ENCODE measurements around the gene ZNF518A.
"Not testable (repeated sequence)": the region's sequence is repeated elsewhere in the genome, so short reads cannot be mapped to it uniquely, and the experiment has no call there.

Gene ZNF518A

DNA sequence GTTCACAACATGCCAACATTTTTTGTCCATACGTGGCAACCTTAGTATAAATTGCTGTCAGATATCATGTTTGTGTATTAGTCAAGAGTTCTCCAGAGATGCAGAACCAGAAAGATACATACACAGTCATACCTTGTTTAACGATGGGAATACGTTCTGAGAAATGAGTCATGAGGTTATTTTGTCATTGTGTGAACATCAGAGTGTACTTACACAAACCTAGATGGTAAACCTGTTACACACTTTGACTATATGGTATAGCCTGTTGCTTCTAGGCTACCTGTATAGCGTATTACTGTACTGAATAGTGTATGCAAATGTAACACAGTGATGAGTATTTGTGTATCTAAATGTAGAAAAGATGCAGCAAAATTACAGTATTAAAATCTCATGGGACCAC is 22.3 kb downstream of the ZNF518A start:
- Histone ChIP-seq H3K36me3 (ENCODE audit: control insufficient read depth, low read depth, low read length) (peaks cover 49% of the 10 kb centered on the region), H3K4me3 (ENCODE audit: low read length) (no peak overlapping the region), H3K27ac (ENCODE audit: low read length) (no peak overlapping the region)

DNA sequence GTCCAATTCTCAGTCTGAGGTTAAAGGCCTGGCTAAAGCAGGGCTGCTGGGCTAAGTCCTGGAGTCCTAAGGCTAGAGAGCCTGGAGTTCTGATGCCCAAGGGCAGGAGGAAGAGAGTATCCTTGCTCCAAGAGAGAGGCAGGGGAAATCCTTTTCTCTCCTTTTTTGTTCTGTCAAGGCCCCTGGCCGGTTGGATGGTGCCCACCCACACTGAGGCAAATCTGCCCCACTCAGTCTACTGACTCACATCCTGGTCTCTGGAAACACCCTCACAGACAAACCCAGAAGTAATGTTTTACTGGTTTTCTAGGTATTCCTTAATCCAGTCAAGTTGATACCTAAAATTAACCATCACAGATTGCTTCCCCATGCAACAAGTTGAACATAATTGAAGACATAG is 23.0 kb downstream of the ZNF518A start:
- H3K4me3 ChIP-seq (ENCODE audit: low read length), result no peak overlapping the region
- H3K36me3 ChIP-seq (ENCODE audit: control insufficient read depth, low read depth, low read length), result peaks cover 56% of the 10 kb centered on the region
- no peaks in the 10 kb centered on the region for H3K9me3 ChIP-seq (ENCODE audit: control insufficient read depth, low read depth, low read length)
- no peak overlapping the region for H3K27ac ChIP-seq (ENCODE audit: low read length)
- H3K4me1 ChIP-seq (ENCODE audit: control insufficient read depth, low read depth, low read length), result no peaks in the 10 kb centered on the region
- no peak overlapping the region for H3K9ac ChIP-seq (ENCODE audit: low read length)
- H3K27me3 ChIP-seq (ENCODE audit: control insufficient read depth, insufficient read depth, low read length), result no peaks in the 10 kb centered on the region

More for the DNA sequence above, 22.3 kb downstream of the ZNF518A start:
- Histone ChIP-seq H3K4me1 (ENCODE audit: control insufficient read depth, low read depth, low read length) (no peaks in the 10 kb centered on the region), H3K9ac (ENCODE audit: low read length) (no peak overlapping the region), H3K9me3 (ENCODE audit: control insufficient read depth, low read depth, low read length) (no peaks in the 10 kb centered on the region), H3K27me3 (ENCODE audit: control insufficient read depth, insufficient read depth, low read length) (no peaks in the 10 kb centered on the region)

DNA sequence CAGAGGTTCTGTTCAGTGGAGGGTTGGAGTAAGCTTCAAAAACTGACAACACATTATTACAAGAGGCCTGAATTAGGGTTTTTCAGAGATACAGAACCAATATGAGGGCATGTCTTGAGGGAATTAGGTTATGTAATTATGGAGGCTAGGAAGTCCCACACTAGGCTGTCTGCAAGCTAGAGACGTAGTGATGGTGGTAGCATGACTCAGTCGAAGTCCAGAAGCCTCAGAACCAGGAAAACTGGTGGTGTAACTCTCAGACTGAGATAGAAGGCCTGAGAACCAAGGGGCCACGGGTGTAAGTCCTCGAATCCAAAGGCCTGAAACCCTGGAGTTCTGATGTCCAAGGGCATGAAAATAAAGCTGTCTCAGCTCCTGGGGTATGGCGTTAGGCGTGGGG is 35.6 kb downstream of the ZNF518A start:
- no peaks in the 10 kb centered on the region for H3K4me1 ChIP-seq (ENCODE audit: control insufficient read depth, low read depth, low read length)
- H3K9ac ChIP-seq (ENCODE audit: low read length), result no peak overlapping the region
- H3K36me3 ChIP-seq (ENCODE audit: control insufficient read depth, low read depth, low read length), result peaks cover 8% of the 10 kb centered on the region
- no peak overlapping the region for H3K4me3 ChIP-seq (ENCODE audit: low read length)
- H3K27ac ChIP-seq (ENCODE audit: low read length), result no peak overlapping the region
- H3K27me3 ChIP-seq (ENCODE audit: control insufficient read depth, insufficient read depth, low read length), result no peaks in the 10 kb centered on the region
- no peaks in the 10 kb centered on the region for H3K9me3 ChIP-seq (ENCODE audit: control insufficient read depth, low read depth, low read length)

DNA sequence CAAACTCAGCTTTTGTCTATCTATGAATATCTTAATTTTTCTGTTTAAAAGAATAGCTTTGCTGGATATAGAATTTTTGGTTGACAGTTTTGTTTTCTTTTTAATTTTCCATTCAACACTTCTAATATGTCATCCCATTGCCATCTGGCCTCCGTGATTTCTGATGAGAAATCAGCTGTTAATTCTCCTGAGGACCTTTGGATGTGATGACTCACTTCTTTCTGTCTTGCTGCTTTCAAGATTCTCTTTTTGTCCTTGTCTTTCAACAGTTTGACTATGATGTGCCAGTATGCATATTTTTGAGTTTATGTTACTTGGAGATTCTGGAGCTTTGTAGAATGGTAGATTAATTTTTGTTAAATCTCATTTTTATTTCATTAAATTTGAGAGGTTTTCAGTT is 38.4 kb downstream of the ZNF518A start:
- no peaks in the 10 kb centered on the region for H3K4me1 ChIP-seq (ENCODE audit: control insufficient read depth, low read depth, low read length)
- no peak overlapping the region for H3K9ac ChIP-seq (ENCODE audit: low read length)
- peaks cover 2% of the 10 kb centered on the region for H3K9me3 ChIP-seq (ENCODE audit: control insufficient read depth, low read depth, low read length)
- H3K4me3 ChIP-seq (ENCODE audit: low read length), result no peak overlapping the region
- H3K36me3 ChIP-seq (ENCODE audit: control insufficient read depth, low read depth, low read length), result no peaks in the 10 kb centered on the region
- H3K27me3 ChIP-seq (ENCODE audit: control insufficient read depth, insufficient read depth, low read length), result no peaks in the 10 kb centered on the region
- no peak overlapping the region for H3K27ac ChIP-seq (ENCODE audit: low read length)

DNA sequence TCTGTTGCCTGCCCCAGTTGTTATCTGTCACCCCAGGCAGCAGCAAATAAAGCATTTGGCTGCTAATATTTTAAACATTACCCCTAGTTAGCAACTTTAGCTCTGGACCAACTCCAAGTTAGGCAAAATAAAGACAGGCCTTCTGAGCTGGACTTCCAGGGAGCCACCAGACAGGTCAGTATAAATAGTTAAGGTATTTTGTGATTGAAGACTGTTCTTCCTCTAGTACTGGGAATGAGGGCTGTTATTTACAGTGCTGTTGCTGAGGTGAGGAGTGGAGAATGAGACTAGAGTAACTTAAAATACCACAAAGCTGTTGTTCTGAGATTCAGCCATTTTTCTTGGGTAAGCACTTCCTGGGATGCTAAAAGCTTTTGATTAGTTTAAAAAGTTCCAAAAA is 40.1 kb downstream of the ZNF518A start:
- H3K9me3 ChIP-seq (ENCODE audit: control insufficient read depth, low read depth, low read length), result peaks cover 3% of the 10 kb centered on the region
- no peaks in the 10 kb centered on the region for H3K27me3 ChIP-seq (ENCODE audit: control insufficient read depth, insufficient read depth, low read length)
- no peak overlapping the region for H3K27ac ChIP-seq (ENCODE audit: low read length)
- no peak overlapping the region for H3K9ac ChIP-seq (ENCODE audit: low read length)
- no peak overlapping the region for H3K4me3 ChIP-seq (ENCODE audit: low read length)
- H3K4me1 ChIP-seq (ENCODE audit: control insufficient read depth, low read depth, low read length), result no peaks in the 10 kb centered on the region
- H3K36me3 ChIP-seq (ENCODE audit: control insufficient read depth, low read depth, low read length), result no peaks in the 10 kb centered on the region

DNA sequence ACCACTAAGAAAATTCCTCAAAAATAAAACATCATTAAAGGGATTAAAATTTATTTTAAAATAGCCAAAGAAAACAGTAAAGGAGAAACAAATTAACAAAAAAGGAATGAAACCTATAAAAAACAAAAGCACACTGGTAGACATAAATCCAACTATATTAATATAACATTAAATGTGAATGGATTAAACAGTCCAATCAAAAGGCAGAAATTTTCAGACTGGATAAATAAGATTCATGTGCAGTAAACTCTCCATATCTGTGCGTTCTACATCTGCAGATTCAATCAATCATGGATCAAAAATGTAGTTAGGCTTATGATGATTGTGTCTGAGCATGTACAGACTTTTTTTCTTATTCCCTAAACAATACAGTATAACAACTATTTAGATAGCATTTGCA is 42.6 kb downstream of the ZNF518A start:
- Histone ChIP-seq H3K27me3 (ENCODE audit: control insufficient read depth, insufficient read depth, low read length) (no peaks in the 10 kb centered on the region), H3K9me3 (ENCODE audit: control insufficient read depth, low read depth, low read length) (peaks cover 13% of the 10 kb centered on the region), H3K36me3 (ENCODE audit: control insufficient read depth, low read depth, low read length) (no peaks in the 10 kb centered on the region), H3K4me1 (ENCODE audit: control insufficient read depth, low read depth, low read length) (no peaks in the 10 kb centered on the region), H3K9ac (ENCODE audit: low read length) (no peak overlapping the region), H3K4me3 (ENCODE audit: low read length) (no peak overlapping the region), H3K27ac (ENCODE audit: low read length) (no peak overlapping the region)

DNA sequence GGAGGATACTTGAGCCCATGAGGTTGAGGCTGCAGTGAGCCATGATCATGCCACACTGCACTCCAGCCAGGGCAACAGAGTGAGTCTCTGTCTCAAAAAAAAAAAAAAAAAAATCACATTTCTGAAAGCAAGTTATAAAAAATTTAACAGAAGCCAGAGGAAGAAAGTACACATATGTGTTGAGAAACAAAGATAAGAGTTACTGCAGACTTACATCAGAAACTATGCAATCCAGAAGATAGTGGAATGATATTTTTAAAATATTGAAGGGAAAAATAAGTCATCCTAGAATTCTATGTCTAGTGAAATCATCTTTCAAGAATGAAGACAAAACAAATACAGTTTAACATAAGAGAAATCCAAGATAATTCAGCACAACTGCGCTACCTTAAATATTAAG is 46.9 kb downstream of the ZNF518A start:
- peaks cover 15% of the 10 kb centered on the region for H3K9me3 ChIP-seq (ENCODE audit: control insufficient read depth, low read depth, low read length)
- no peak overlapping the region for H3K27ac ChIP-seq (ENCODE audit: low read length)

DNA sequence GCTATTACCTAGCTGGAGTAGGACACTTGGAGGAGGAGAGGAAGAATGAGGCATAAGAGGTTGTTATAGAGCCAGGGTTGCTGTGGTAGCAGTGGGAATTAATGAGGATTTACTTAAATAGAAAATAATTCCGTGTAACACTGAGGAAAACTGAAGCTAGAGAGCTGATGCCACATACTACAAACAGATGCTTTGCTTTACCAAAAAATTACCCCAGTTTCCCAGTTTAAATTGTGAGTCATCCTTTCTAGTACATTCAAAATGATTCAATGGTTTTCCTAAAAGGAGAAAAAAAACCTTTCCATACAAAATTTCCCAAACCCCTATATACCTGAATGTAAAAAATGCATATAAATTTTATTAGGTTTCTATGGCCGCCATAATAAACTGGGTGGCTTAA is 58.3 kb downstream of the ZNF518A start:
- H3K27ac ChIP-seq (ENCODE audit: low read length), result no peak overlapping the region
- no peak overlapping the region for H3K9ac ChIP-seq (ENCODE audit: low read length)
- H3K36me3 ChIP-seq (ENCODE audit: control insufficient read depth, low read depth, low read length), result no peaks in the 10 kb centered on the region
- no peaks in the 10 kb centered on the region for H3K27me3 ChIP-seq (ENCODE audit: control insufficient read depth, insufficient read depth, low read length)
- H3K9me3 ChIP-seq (ENCODE audit: control insufficient read depth, low read depth, low read length), result no peaks in the 10 kb centered on the region
- no peak overlapping the region for H3K4me3 ChIP-seq (ENCODE audit: low read length)
- H3K4me1 ChIP-seq (ENCODE audit: control insufficient read depth, low read depth, low read length), result no peaks in the 10 kb centered on the region

More for the DNA sequence above, 46.9 kb downstream of the ZNF518A start:
- Histone ChIP-seq H3K4me1 (ENCODE audit: control insufficient read depth, low read depth, low read length) (no peaks in the 10 kb centered on the region), H3K27me3 (ENCODE audit: control insufficient read depth, insufficient read depth, low read length) (no peaks in the 10 kb centered on the region), H3K36me3 (ENCODE audit: control insufficient read depth, low read depth, low read length) (no peaks in the 10 kb centered on the region), H3K4me3 (ENCODE audit: low read length) (no peak overlapping the region), H3K9ac (ENCODE audit: low read length) (no peak overlapping the region)

DNA sequence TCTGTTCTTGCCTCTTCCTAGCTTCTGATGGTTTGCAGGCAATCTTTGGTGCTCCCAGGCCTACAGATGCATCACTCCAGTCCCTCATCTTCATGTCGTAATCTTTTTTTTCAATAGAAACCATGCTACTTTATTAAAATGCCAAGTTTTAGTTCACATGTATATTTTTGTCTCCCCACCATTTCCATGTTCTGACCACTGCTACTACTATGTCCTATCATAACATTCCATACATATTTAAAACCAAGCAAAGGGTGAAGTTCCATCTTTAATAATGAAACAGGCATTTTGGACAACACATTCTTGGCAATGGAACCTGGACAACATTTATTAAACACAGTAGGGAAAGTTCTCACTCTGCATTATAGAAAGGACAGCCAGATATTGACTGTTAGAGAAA is 58.8 kb downstream of the ZNF518A start:
- Histone ChIP-seq H3K27ac (ENCODE audit: low read length) (no peak overlapping the region), H3K9me3 (ENCODE audit: control insufficient read depth, low read depth, low read length) (no peaks in the 10 kb centered on the region), H3K4me3 (ENCODE audit: low read length) (no peak overlapping the region), H3K27me3 (ENCODE audit: control insufficient read depth, insufficient read depth, low read length) (no peaks in the 10 kb centered on the region), H3K9ac (ENCODE audit: low read length) (no peak overlapping the region), H3K4me1 (ENCODE audit: control insufficient read depth, low read depth, low read length) (no peaks in the 10 kb centered on the region), H3K36me3 (ENCODE audit: control insufficient read depth, low read depth, low read length) (no peaks in the 10 kb centered on the region)

DNA sequence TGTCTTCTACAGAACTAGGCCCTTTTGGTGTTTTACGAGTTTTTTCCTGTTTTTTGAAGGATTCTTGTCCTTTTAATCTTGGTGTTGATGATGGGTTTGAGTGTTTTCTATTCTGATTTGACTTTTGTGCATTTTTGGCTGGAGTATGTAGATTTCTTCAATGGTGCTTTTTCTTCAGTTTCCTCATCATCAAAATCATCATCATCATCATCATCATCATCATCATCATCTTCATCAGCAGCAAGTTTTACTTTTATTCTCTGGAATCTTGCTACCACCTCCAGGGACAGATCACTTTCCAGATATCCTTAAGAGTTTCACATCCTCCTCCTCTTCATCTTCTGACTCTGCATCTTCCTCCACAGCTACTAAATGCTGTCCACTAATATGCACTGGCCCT is 59.4 kb downstream of the ZNF518A start:
- H3K27me3 ChIP-seq (ENCODE audit: control insufficient read depth, insufficient read depth, low read length); H3K4me3 ChIP-seq (ENCODE audit: low read length); H3K4me1 ChIP-seq (ENCODE audit: control insufficient read depth, low read depth, low read length); H3K27ac ChIP-seq (ENCODE audit: low read length); H3K9ac ChIP-seq (ENCODE audit: low read length); H3K36me3 ChIP-seq (ENCODE audit: control insufficient read depth, low read depth, low read length); H3K9me3 ChIP-seq (ENCODE audit: control insufficient read depth, low read depth, low read length): not testable (repeated sequence)

DNA sequence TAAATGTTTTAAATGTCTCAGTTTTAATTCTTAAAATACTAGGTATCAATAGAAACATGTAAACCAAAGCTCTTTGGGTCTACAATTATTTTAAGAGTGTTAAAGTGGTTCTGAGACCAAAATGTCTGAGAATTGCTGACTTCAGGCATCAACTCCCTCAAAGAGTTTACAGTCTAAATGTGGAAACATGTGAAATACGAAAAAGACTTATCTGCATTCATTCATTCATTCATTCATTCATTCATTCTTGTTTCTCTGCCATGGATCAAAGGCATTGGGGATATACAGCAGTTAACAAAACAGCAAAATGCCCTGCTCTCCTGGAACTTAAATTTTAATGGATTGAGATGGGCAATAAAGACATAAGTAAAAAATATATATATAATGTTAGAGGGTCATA is 71.4 kb downstream of the ZNF518A start:
- no peak overlapping the region for H3K27ac ChIP-seq (ENCODE audit: low read length)
- H3K9me3 ChIP-seq (ENCODE audit: control insufficient read depth, low read depth, low read length), result no peaks in the 10 kb centered on the region
- H3K4me1 ChIP-seq (ENCODE audit: control insufficient read depth, low read depth, low read length), result peaks cover 12% of the 10 kb centered on the region
- H3K4me3 ChIP-seq (ENCODE audit: low read length), result no peak overlapping the region
- no peak overlapping the region for H3K9ac ChIP-seq (ENCODE audit: low read length)
- no peaks in the 10 kb centered on the region for H3K36me3 ChIP-seq (ENCODE audit: control insufficient read depth, low read depth, low read length)
- H3K27me3 ChIP-seq (ENCODE audit: control insufficient read depth, insufficient read depth, low read length), result no peaks in the 10 kb centered on the region

DNA sequence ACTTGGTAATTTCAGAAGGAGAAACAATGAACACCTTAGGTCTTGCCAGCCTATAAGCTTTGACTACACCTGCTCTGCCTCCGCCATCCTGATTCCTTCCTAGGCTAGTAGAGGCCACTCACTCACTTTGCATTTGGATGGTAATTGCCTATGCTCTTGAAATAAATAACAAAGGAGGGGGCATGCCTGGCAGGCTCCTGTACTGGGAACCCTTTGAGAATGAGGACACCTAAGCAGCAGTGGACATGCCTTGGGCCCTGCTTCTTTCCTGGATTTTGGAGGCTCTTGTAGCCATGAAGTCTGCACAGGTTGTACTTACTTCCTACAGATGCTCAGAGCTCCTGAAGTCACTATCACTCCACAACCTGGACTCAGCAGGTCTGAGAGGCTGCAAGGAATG is 75.5 kb downstream of the ZNF518A start:
- H3K4me1 ChIP-seq (ENCODE audit: control insufficient read depth, low read depth, low read length), result peaks cover 12% of the 10 kb centered on the region
- H3K27me3 ChIP-seq (ENCODE audit: control insufficient read depth, insufficient read depth, low read length), result no peaks in the 10 kb centered on the region
- no peak overlapping the region for H3K9ac ChIP-seq (ENCODE audit: low read length)
- H3K4me3 ChIP-seq (ENCODE audit: low read length), result no peak overlapping the region
- H3K36me3 ChIP-seq (ENCODE audit: control insufficient read depth, low read depth, low read length), result no peaks in the 10 kb centered on the region
- no peak overlapping the region for H3K27ac ChIP-seq (ENCODE audit: low read length)
- no peaks in the 10 kb centered on the region for H3K9me3 ChIP-seq (ENCODE audit: control insufficient read depth, low read depth, low read length)
